ENCODE measurements around the gene PPM1D. TPM values are rescaled to one million over a fixed set of nuclear protein-coding genes. Genes with fewer than 3 reads are reported as not detected.

PPM1D gene
- total RNA-seq, 4 donors from 2014 or later, result 11.3 to 19.5 (median 15.2) TPM

GRCh38 chr17:60579551-60579950 is 20.4 kb upstream of the PPM1D start:
- no peak for TF ChIP-seq POLR2A (IDR thresholded peaks at IDR 0.05)
- TF ChIP-seq CTCF (IDR thresholded peaks at IDR 0.05), result no peak
- 84 to 87% methylated on average over 4 of the region's 4 CpGs for WGBS, 2 donors
- no peak for DNase-seq
- Histone ChIP-seq H3K27ac (peak overlapping the region in 1 of 3 donors; percentile 33), H3K4me3 (replicated peaks in 1 of 3) (no peak overlapping the region), H3K27me3 (no peaks in the 10 kb centered on the region), H3K36me3 (no peaks in the 10 kb centered on the region), H3K4me1 (peaks cover 3 to 4% of the 10 kb centered on the region in 2 donors), H3K9me3 (no peaks in the 10 kb centered on the region)
- intact Hi-C loops (cut with DNase I), result loop anchor here (10.0 kb wide), 1 partner anchor 65 kb away; no protein-coding TSS in a partner anchor

- intact Hi-C loops (cut with DNase I), result no loop called here
- peaks cover 0 to 4% of the 10 kb centered on the region in 2 donors for H3K4me1 ChIP-seq
- DNase-seq, result no peak
- no peaks in the 10 kb centered on the region for H3K27me3 ChIP-seq
- H3K27ac ChIP-seq, result no peak overlapping the region
- TF ChIP-seq CTCF (IDR thresholded peaks at IDR 0.05) (no peak), POLR2A (IDR thresholded peaks at IDR 0.05) (no peak)
- H3K36me3 ChIP-seq, result no peaks in the 10 kb centered on the region
- no peaks in the 10 kb centered on the region for H3K9me3 ChIP-seq
- no peak overlapping the region for H3K4me3 ChIP-seq (replicated peaks in 1 of 3)
These were observed 17.0 kb upstream of the PPM1D start for GRCh38 chr17:60583008-60583407.

GRCh38 chr17:60585887-60586286 is 14.1 kb upstream of the PPM1D start:
- Histone ChIP-seq H3K36me3 (no peaks in the 10 kb centered on the region), H3K27ac (no peak overlapping the region), H3K4me3 (replicated peaks in 1 of 3) (no peak overlapping the region), H3K4me1 (no peaks in the 10 kb centered on the region), H3K27me3 (no peaks in the 10 kb centered on the region), H3K9me3 (no peaks in the 10 kb centered on the region)
- WGBS, 2 donors, result 90 to 95% methylated on average over 2 of the region's 2 CpGs
- intact Hi-C loops (cut with DNase I), result no loop called here
- no peak for DNase-seq
- no peak for TF ChIP-seq CTCF (IDR thresholded peaks at IDR 0.05)
- no peak for TF ChIP-seq POLR2A (IDR thresholded peaks at IDR 0.05)

- H3K36me3 ChIP-seq, result no peaks in the 10 kb centered on the region
- no peak overlapping the region for H3K27ac ChIP-seq
- no peaks in the 10 kb centered on the region for H3K27me3 ChIP-seq
- 59 to 63% methylated on average over 3 of the region's 3 CpGs for WGBS, 2 donors
- H3K4me1 ChIP-seq, result no peaks in the 10 kb centered on the region
- H3K4me3 ChIP-seq (replicated peaks in 1 of 3), result no peak overlapping the region
- no peaks in the 10 kb centered on the region for H3K9me3 ChIP-seq
- TF ChIP-seq CTCF (IDR thresholded peaks at IDR 0.05) (peak in 1 of 6 experiments; percentile 25), POLR2A (IDR thresholded peaks at IDR 0.05) (no peak)
- intact Hi-C loops (cut with DNase I), result no loop called here
- DNase-seq, result no peak
These were observed 13.6 kb upstream of the PPM1D start for GRCh38 chr17:60586288-60586974.

- whole genome bisulfite sequencing, 2 donors, result 36 to 43% methylated on average over 5 of the region's 5 CpGs
- H3K36me3 ChIP-seq, result no peaks in the 10 kb centered on the region
- DNase-seq, result no peak
- intact Hi-C loops (cut with DNase I), result no loop called here
- H3K4me1 ChIP-seq, result no peaks in the 10 kb centered on the region
- no peaks in the 10 kb centered on the region for H3K27me3 ChIP-seq
- no peak overlapping the region for H3K27ac ChIP-seq
- no peak overlapping the region for H3K4me3 ChIP-seq (replicated peaks in 1 of 3)
- no peaks in the 10 kb centered on the region for H3K9me3 ChIP-seq
- TF ChIP-seq CTCF (IDR thresholded peaks at IDR 0.05) (no peak), POLR2A (IDR thresholded peaks at IDR 0.05) (no peak)
These were observed 9.9 kb upstream of the PPM1D start for GRCh38 chr17:60590070-60590469.

All from thyroid gland (tissue), 4 donors.